Subcutaneous adipose tissue (tissue), 4 donors: ENCODE results near the gene PLCB1. TPM values are rescaled to one million over a fixed set of nuclear protein-coding genes. Genes with fewer than 3 reads are reported as not detected.

ENCODE experiments used
- total RNA-seq, 4 donors: library from RNA; depleted of rRNA; stranded (reverse); fragments of >200 nt; gene quantifications; one replicate each; pipeline ENCODE4 v1.1.0, GENCODE V29; 2016
- TF ChIP-seq, protein P1 (sequence below): fragments of 450-650 bp; IDR thresholded peaks from one replicate; pipeline ENCODE4 v1.5.1; 2016; ENCODE audit warnings: low read depth, mild to moderate bottlenecking, control low read depth, antibody characterized with exemption, moderate library complexity

PLCB1 gene
- total RNA-seq, 4 donors from 2014 or later, result 14.1 to 26.7 (median 18.4) TPM

DNA sequence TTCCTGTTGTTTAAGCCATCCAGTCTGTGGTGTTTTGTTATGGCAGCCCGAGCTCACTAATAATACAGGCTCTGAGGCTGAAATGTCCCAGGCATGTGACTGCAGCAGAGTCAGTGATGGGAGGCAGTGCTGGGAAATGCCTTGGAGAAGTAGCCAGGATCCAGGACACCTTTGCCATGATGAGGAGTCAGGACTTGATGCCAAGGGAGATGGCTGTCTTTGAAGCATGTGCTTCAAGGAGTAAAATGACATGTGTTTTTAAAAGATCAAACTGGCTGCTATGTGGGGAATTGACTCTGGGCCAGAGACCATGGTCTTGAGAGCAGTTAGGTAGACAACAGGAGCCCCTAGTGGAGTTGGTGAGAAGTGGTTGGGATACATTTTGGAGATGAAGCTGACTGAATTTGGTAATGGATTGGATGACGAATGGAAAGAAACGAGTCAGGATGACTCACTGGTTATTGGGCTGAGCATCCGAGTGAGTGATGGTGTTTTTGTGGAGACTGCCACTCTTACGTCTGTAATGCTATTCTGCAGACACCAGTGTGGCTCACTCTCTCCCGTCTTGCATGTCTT, 322.2 kb downstream of the PLCB1 start:
- TF ChIP-seq, protein P1, sequence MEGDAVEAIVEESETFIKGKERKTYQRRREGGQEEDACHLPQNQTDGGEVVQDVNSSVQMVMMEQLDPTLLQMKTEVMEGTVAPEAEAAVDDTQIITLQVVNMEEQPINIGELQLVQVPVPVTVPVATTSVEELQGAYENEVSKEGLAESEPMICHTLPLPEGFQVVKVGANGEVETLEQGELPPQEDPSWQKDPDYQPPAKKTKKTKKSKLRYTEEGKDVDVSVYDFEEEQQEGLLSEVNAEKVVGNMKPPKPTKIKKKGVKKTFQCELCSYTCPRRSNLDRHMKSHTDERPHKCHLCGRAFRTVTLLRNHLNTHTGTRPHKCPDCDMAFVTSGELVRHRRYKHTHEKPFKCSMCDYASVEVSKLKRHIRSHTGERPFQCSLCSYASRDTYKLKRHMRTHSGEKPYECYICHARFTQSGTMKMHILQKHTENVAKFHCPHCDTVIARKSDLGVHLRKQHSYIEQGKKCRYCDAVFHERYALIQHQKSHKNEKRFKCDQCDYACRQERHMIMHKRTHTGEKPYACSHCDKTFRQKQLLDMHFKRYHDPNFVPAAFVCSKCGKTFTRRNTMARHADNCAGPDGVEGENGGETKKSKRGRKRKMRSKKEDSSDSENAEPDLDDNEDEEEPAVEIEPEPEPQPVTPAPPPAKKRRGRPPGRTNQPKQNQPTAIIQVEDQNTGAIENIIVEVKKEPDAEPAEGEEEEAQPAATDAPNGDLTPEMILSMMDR, result no peak

DNA sequence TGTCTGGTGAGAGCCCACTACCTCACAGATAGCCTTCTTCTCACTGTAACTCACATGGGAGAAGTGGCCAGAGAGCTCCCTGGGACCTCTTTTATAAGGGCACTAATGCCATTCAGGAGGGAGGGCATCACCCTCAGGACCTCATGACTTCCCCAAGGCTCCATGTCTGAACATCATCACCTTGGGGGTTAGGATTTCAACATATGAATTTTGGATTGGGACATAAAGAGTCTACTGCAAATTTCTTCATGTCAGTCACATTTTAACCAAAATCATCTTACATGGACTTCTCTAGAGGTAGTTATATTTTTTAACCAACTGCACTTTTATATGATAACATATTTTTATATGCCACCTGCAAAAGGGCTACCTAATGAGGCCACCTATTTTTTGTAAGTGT, 324.7 kb downstream of the PLCB1 start:
- TF ChIP-seq, protein P1, result no peak

DNA sequence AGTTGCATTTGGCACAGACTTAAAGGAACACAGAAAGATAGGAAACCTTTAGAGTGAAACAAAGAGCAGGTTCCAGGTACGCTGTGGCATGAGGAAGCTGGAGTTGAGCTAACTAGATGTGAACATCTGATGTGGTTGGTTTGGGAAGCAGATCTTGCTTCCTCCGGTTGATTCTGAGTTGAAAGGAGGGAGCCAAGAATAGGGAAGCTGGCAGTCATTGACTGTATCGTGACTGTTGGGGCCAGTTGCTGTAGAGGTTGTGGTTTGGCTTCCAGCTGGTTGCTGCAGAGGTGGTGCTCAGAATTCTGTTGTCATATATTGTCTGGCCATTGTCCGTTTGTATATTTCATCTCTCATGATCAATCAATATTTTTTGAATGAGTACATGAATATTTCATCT, 325.9 kb downstream of the PLCB1 start:
- TF ChIP-seq, protein P1, result no peak

DNA sequence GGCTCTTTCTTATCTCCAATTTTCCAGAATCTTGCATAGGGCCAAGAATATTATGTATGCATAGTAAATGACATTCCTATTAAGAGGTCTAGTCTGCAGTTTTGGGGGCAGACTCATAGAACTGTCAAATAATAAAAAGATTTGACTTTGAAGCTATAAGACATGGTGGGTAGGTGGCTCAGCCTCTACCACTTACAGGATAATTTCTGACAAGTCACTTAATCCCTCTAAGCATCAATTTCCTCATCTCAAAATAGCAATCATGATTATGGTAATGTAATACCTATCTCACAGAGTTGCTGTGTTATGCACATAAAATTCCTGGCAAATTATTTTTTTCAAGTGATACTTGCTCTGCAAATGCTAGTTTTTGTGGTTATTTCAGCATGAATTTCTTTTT, 329.1 kb downstream of the PLCB1 start:
- TF ChIP-seq, protein P1, result no peak

DNA sequence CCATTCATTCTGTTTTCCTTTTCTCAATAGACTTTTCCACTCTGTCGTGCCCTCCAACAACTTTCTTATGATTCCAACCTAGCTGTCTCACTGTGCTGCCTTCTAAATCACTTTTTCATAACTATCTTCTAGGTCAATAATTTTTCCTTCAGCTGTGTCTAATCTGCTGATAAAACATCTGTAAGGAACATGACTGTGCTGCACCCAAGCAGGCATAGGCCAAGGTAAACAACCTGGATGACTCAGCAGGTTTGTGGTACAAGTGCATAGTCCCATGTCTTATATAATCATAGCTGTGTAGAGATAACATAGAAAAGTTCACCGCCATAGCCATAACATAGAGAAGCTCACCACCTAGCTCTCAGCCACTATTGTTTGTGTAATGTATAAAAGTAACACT, 332.3 kb downstream of the PLCB1 start:
- TF ChIP-seq, protein P1, result no peak

DNA sequence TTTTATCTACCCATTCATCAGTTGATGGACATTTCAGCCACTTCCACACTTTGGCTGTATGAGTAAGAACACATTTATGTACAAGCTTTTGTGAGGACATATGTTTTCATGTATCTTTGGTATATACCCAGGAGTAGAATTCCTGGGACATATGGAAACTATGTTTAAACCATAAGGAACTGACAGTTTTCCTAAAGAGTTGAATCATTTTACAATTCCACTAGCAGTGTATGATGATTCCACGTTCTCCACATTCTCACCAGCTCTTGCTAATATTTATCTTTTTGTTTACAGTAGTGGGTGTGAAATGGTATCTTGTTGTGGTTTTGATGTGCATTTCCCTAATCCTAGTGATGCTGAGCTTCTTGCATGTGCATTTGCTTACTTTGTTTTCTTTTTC, 338.1 kb downstream of the PLCB1 start:
- TF ChIP-seq, protein P1, result no peak

DNA sequence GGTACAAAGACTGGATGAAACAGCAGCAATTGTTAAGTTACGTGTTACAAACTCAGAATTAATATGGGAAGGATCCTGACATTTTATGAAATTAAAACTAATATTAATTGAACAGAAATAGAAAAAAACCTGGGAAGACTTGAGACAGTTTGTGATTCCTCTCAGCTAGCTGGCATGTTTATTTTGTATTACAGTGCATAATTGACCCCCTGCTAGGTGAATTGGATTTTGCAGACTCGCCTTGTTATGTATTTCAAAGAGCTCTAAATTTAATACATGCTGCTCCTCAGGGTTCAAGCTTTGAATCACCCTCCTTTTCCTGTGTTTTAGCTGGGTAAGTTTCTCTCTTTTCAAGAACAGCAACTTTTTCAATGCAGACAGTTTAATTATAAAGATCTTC, 339.4 kb downstream of the PLCB1 start:
- TF ChIP-seq, protein P1, result no peak
